ENCODE measurements around the gene TGFBR2.
"Not testable (repeated sequence)": the region's sequence is repeated elsewhere in the genome, so short reads cannot be mapped to it uniquely, and the experiment has no call there.

Gene TGFBR2

GRCh38 chr3:30620402-30621360 is 14.3 kb downstream of the TGFBR2 start:
- peaks cover 45% of the 10 kb centered on the region for H3K36me3 ChIP-seq
- peaks cover 45 to 70% of the 10 kb centered on the region in 2 experiments for H3K4me1 ChIP-seq (ENCODE audit: control insufficient read depth in 1 of 2, insufficient read depth in 1 of 2, low read depth in 1 of 2, low read length in 1 of 2)
- no peaks in the 10 kb centered on the region for H3K27me3 ChIP-seq
- no peak for TF ChIP-seq CTCF (IDR thresholded peaks at IDR 0.05)
- peak overlapping the region; percentile 56 for H3K27ac ChIP-seq
- no peak overlapping the region for H3K4me3 ChIP-seq (ENCODE audit: low read depth in 1 of 2, low read length in 1 of 2)
- no peaks in the 10 kb centered on the region for H3K9me3 ChIP-seq

- no peaks in the 10 kb centered on the region for H3K27me3 ChIP-seq
- H3K4me1 ChIP-seq (ENCODE audit: control insufficient read depth in 1 of 2, insufficient read depth in 1 of 2, low read depth in 1 of 2, low read length in 1 of 2), result peaks cover 45 to 70% of the 10 kb centered on the region in 2 experiments
- H3K9me3 ChIP-seq, result no peaks in the 10 kb centered on the region
- H3K4me3 ChIP-seq (ENCODE audit: low read depth in 1 of 2, low read length in 1 of 2), result no peak overlapping the region
- no peak for TF ChIP-seq CTCF (IDR thresholded peaks at IDR 0.05)
- peak overlapping the region; percentile 56 for H3K27ac ChIP-seq
- H3K36me3 ChIP-seq, result peaks cover 54% of the 10 kb centered on the region
Measured at GRCh38 chr3:30621576-30621975, 15.2 kb downstream of the TGFBR2 start.

GRCh38 chr3:30622047-30622545 is 15.7 kb downstream of the TGFBR2 start:
- no peak for TF ChIP-seq CTCF (IDR thresholded peaks at IDR 0.05)
- Histone ChIP-seq H3K27me3 (no peaks in the 10 kb centered on the region), H3K9me3 (no peaks in the 10 kb centered on the region), H3K36me3 (peaks cover 57% of the 10 kb centered on the region), H3K27ac (peak overlapping the region; percentile 56), H3K4me1 (ENCODE audit: control insufficient read depth in 1 of 2, insufficient read depth in 1 of 2, low read depth in 1 of 2, low read length in 1 of 2) (peaks cover 47 to 70% of the 10 kb centered on the region in 2 experiments), H3K4me3 (ENCODE audit: low read depth in 1 of 2, low read length in 1 of 2) (no peak overlapping the region)

- peaks cover 50 to 70% of the 10 kb centered on the region in 2 experiments for H3K4me1 ChIP-seq (ENCODE audit: control insufficient read depth in 1 of 2, insufficient read depth in 1 of 2, low read depth in 1 of 2, low read length in 1 of 2)
- no peak for TF ChIP-seq CTCF (IDR thresholded peaks at IDR 0.05)
- H3K27me3 ChIP-seq, result no peaks in the 10 kb centered on the region
Measured at GRCh38 chr3:30622790-30623189, 16.4 kb downstream of the TGFBR2 start.

GRCh38 chr3:30623351-30623750 is 16.9 kb downstream of the TGFBR2 start:
- no peak overlapping the region for H3K4me3 ChIP-seq (ENCODE audit: low read depth in 1 of 2, low read length in 1 of 2)
- no peak for TF ChIP-seq CTCF (IDR thresholded peaks at IDR 0.05)
- peak overlapping the region; percentile 57 for H3K27ac ChIP-seq
- H3K4me1 ChIP-seq (ENCODE audit: control insufficient read depth in 1 of 2, insufficient read depth in 1 of 2, low read depth in 1 of 2, low read length in 1 of 2), result peaks cover 50 to 71% of the 10 kb centered on the region in 2 experiments
- H3K36me3 ChIP-seq, result peaks cover 50% of the 10 kb centered on the region
- H3K27me3 ChIP-seq, result no peaks in the 10 kb centered on the region
- H3K9me3 ChIP-seq, result no peaks in the 10 kb centered on the region

More at GRCh38 chr3:30622790-30623189, 16.4 kb downstream of the TGFBR2 start:
- no peak overlapping the region for H3K4me3 ChIP-seq (ENCODE audit: low read depth in 1 of 2, low read length in 1 of 2)
- H3K9me3 ChIP-seq, result no peaks in the 10 kb centered on the region
- H3K27ac ChIP-seq, result peak overlapping the region; percentile 57
- H3K36me3 ChIP-seq, result peaks cover 53% of the 10 kb centered on the region

GRCh38 chr3:30624480-30624879 is 18.1 kb downstream of the TGFBR2 start:
- Histone ChIP-seq H3K27ac (peak overlapping the region; percentile 57), H3K4me1 (ENCODE audit: control insufficient read depth in 1 of 2, insufficient read depth in 1 of 2, low read depth in 1 of 2, low read length in 1 of 2) (peaks cover 53 to 71% of the 10 kb centered on the region in 2 experiments), H3K36me3 (peaks cover 42% of the 10 kb centered on the region)
- not testable (repeated sequence) for H3K27me3 ChIP-seq; H3K4me3 ChIP-seq (ENCODE audit: low read depth in 1 of 2, low read length in 1 of 2); H3K9me3 ChIP-seq
